ENCODE measurements around the gene DELE1. TPM values are rescaled to one million over a fixed set of nuclear protein-coding genes. Genes with fewer than 3 reads are reported as not detected.

DELE1 gene
- polyA plus RNA-seq, 1 donor from 2014 or later = 49.6 TPM

DNA sequence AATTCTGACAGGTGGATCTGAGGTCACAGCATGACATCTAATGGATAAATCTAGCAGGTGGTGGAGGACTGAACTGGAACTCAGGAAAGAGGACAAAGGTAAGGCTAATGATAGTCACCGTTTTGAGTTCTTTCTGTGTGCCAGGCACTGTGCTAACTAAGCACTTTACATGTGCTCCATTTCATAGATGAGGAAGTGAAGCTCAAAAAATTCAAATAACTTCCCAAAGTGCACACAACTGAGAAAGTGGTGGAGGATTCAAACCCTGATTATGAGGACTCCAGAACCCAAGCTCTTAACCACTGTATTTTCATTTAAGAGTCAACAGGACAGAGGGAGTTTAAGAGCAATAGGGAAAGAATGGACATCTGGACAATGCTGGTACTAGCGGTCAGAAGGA is 7.1 kb upstream of the DELE1 start:
- Histone ChIP-seq H3K4me3 (ENCODE audit: low read length) (no peak overlapping the region), H3K27me3 (ENCODE audit: insufficient read depth, low read depth, low read length) (no peaks in the 10 kb centered on the region), H3F3A (ENCODE audit: insufficient read depth, low read length, poor library complexity, severe bottlenecking) (no peaks in the 10 kb centered on the region), H3K36me3 (ENCODE audit: insufficient read depth, low read length) (no peaks in the 10 kb centered on the region), H4K20me1 (ENCODE audit: insufficient read depth) (no peaks in the 10 kb centered on the region), H3K9me2 (ENCODE audit: insufficient read depth, low read length) (no peaks in the 10 kb centered on the region), H3K9me3 (ENCODE audit: low read length) (no peaks in the 10 kb centered on the region), H2AFZ (ENCODE audit: low read depth, low read length) (no peak overlapping the region), H3K9ac (ENCODE audit: low read length) (no peak overlapping the region), H3K27ac (ENCODE audit: low read length) (no peak overlapping the region), H3K79me2 (replicated peaks; ENCODE audit: insufficient read depth, low read length) (no peaks in the 10 kb centered on the region), H3K4me2 (ENCODE audit: low read length) (no peak overlapping the region)
- TF ChIP-seq EZH2 (IDR thresholded peaks at IDR 0.05; ENCODE audit: borderline replicate concordance, insufficient read depth, low read length, poor library complexity, severe bottlenecking) (no peak), EP300 (conservative IDR thresholded peaks at IDR 0.05; ENCODE audit: poor library complexity, severe bottlenecking) (no peak), SMC3 (conservative IDR thresholded peaks at IDR 0.05; ENCODE audit: poor library complexity) (no peak), TAF1 (IDR thresholded peaks at IDR 0.05; ENCODE audit: low read depth) (no peak), RAD21 (conservative IDR thresholded peaks at IDR 0.05) (no peak), POLR2AphosphoS5 (IDR thresholded peaks at IDR 0.05) (no peak), MXI1 (conservative IDR thresholded peaks at IDR 0.05; ENCODE audit: poor library complexity, severe bottlenecking) (no peak)
- TF ChIP-seq, protein P1, sequence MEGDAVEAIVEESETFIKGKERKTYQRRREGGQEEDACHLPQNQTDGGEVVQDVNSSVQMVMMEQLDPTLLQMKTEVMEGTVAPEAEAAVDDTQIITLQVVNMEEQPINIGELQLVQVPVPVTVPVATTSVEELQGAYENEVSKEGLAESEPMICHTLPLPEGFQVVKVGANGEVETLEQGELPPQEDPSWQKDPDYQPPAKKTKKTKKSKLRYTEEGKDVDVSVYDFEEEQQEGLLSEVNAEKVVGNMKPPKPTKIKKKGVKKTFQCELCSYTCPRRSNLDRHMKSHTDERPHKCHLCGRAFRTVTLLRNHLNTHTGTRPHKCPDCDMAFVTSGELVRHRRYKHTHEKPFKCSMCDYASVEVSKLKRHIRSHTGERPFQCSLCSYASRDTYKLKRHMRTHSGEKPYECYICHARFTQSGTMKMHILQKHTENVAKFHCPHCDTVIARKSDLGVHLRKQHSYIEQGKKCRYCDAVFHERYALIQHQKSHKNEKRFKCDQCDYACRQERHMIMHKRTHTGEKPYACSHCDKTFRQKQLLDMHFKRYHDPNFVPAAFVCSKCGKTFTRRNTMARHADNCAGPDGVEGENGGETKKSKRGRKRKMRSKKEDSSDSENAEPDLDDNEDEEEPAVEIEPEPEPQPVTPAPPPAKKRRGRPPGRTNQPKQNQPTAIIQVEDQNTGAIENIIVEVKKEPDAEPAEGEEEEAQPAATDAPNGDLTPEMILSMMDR (IDR thresholded peaks at IDR 0.05; ENCODE audit: poor library complexity, severe bottlenecking) = no peak
- TF ChIP-seq, protein P2, sequence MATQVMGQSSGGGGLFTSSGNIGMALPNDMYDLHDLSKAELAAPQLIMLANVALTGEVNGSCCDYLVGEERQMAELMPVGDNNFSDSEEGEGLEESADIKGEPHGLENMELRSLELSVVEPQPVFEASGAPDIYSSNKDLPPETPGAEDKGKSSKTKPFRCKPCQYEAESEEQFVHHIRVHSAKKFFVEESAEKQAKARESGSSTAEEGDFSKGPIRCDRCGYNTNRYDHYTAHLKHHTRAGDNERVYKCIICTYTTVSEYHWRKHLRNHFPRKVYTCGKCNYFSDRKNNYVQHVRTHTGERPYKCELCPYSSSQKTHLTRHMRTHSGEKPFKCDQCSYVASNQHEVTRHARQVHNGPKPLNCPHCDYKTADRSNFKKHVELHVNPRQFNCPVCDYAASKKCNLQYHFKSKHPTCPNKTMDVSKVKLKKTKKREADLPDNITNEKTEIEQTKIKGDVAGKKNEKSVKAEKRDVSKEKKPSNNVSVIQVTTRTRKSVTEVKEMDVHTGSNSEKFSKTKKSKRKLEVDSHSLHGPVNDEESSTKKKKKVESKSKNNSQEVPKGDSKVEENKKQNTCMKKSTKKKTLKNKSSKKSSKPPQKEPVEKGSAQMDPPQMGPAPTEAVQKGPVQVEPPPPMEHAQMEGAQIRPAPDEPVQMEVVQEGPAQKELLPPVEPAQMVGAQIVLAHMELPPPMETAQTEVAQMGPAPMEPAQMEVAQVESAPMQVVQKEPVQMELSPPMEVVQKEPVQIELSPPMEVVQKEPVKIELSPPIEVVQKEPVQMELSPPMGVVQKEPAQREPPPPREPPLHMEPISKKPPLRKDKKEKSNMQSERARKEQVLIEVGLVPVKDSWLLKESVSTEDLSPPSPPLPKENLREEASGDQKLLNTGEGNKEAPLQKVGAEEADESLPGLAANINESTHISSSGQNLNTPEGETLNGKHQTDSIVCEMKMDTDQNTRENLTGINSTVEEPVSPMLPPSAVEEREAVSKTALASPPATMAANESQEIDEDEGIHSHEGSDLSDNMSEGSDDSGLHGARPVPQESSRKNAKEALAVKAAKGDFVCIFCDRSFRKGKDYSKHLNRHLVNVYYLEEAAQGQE (IDR thresholded peaks at IDR 0.05; ENCODE audit: borderline replicate concordance) = no peak

DNA sequence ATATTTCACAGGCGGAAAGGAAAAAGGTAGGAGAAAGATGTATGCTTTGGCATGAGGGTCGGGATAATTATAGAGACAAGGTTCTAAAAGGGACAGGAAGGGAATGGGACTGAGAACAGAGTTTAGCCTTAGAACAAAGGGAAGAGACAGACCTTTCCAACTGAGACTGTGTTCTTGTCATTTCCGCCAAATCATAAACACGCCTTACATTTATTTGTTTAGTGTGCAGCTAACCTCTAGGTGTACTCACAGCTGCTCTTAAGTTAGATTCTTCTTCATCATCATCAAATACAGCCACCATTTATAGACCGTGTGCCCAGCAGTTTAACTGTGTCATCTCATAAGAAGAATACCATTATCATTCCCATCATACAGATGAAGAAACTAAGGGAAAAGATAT is 5.9 kb upstream of the DELE1 start:
- H3K79me2 ChIP-seq (replicated peaks; ENCODE audit: insufficient read depth, low read length) = no peaks in the 10 kb centered on the region
- no peak overlapping the region for H2AFZ ChIP-seq (ENCODE audit: low read depth, low read length)
- no peak overlapping the region for H3K4me3 ChIP-seq (ENCODE audit: low read length)
- no peaks in the 10 kb centered on the region for H3K9me3 ChIP-seq (ENCODE audit: low read length)
- no peak overlapping the region for H3K27ac ChIP-seq (ENCODE audit: low read length)
- no peaks in the 10 kb centered on the region for H3F3A ChIP-seq (ENCODE audit: insufficient read depth, low read length, poor library complexity, severe bottlenecking)
- H3K27me3 ChIP-seq (ENCODE audit: insufficient read depth, low read depth, low read length) = no peaks in the 10 kb centered on the region
- H4K20me1 ChIP-seq (ENCODE audit: insufficient read depth) = no peaks in the 10 kb centered on the region
- no peaks in the 10 kb centered on the region for H3K36me3 ChIP-seq (ENCODE audit: insufficient read depth, low read length)
- no peak overlapping the region for H3K4me2 ChIP-seq (ENCODE audit: low read length)
- no peak overlapping the region for H3K9ac ChIP-seq (ENCODE audit: low read length)
- TF ChIP-seq SMC3 (conservative IDR thresholded peaks at IDR 0.05; ENCODE audit: poor library complexity) = no peak
- no peaks in the 10 kb centered on the region for H3K9me2 ChIP-seq (ENCODE audit: insufficient read depth, low read length)

Data from neural cell (in vitro differentiated cells).